ENCODE measurements around the gene PACS1.

GRCh38 chr11:66227700-66228099 is 157.6 kb downstream of the PACS1 start:
- TF ChIP-seq POLR2A (IDR thresholded peaks at IDR 0.05; ENCODE audit: low read depth, low read length) (no peak), TAF1 (IDR thresholded peaks at IDR 0.05; ENCODE audit: low read depth, low read length) (no peak), POLR2AphosphoS5 (IDR thresholded peaks at IDR 0.05; ENCODE audit: low read depth, low read length) (no peak), SPI1 (IDR thresholded peaks at IDR 0.05; ENCODE audit: low read depth, low read length) (no peak), POU2F2 (IDR thresholded peaks at IDR 0.05; ENCODE audit: low read depth, low read length) (no peak), PAX5 (IDR thresholded peaks at IDR 0.05; ENCODE audit: insufficient read depth, low read length, severe bottlenecking) (no peak)

Measured in GM12891 (cell line).